22Rv1 (cell line): ENCODE results near the gene C19orf33.

Source experiments
- CTCF ChIP-seq: fragments of 450-650 bp; IDR thresholded peaks from 2 replicates; pipeline ENCODE4 v1.5.1; 2017; ENCODE audit warnings: mild to moderate bottlenecking
- ZFX ChIP-seq: fragments of 450-650 bp; IDR thresholded peaks from 2 replicates; pipeline ENCODE4 v1.6.1; 2017; ENCODE audit warnings: antibody characterized with exemption, borderline replicate concordance

- TF ChIP-seq CTCF (no peak), ZFX (no peak)
Measured at GRCh38 chr19:38303517-38304351, at the start of gene C19orf33.
